ENCODE measurements around the gene PFN2. TPM values are rescaled to one million over a fixed set of nuclear protein-coding genes. Genes with fewer than 3 reads are reported as not detected.
"Not testable (repeated sequence)": the region's sequence is repeated elsewhere in the genome, so short reads cannot be mapped to it uniquely, and the experiment has no call there.

PFN2 gene
- total RNA-seq, 2 experiments from 2014 or later: 4.2 to 5.2 TPM

GRCh38 chr3:149954812-149955211 is 15.9 kb downstream of the PFN2 start:
- Mint-ChIP-seq H3K9me3 (no peaks in the 10 kb centered on the region), H3K27me3 (no peaks in the 10 kb centered on the region), H3K4me1 (peaks cover 14% of the 10 kb centered on the region), H3K27ac (no peak overlapping the region), H3K36me3 (peaks cover 6% of the 10 kb centered on the region), H3K4me3 (no peak overlapping the region)
- no peak for DNase-seq

- Mint-ChIP-seq H3K4me3 (no peak overlapping the region), H3K27ac (no peak overlapping the region), H3K4me1 (peaks cover 11% of the 10 kb centered on the region), H3K9me3 (no peaks in the 10 kb centered on the region), H3K27me3 (no peaks in the 10 kb centered on the region), H3K36me3 (peaks cover 25% of the 10 kb centered on the region)
- DNase-seq: no peak
Observed at GRCh38 chr3:149949181-149949580, 21.5 kb downstream of the PFN2 start.

- H3K36me3 Mint-ChIP-seq: peaks cover 43% of the 10 kb centered on the region
- no peak overlapping the region for H3K4me3 Mint-ChIP-seq
- peaks cover 13% of the 10 kb centered on the region for H3K4me1 Mint-ChIP-seq
- no peaks in the 10 kb centered on the region for H3K27me3 Mint-ChIP-seq
- peaks cover 6% of the 10 kb centered on the region for H3K9me3 Mint-ChIP-seq
- DNase-seq: no peak
- H3K27ac Mint-ChIP-seq: no peak overlapping the region
Observed at GRCh38 chr3:149947231-149947630, 23.5 kb downstream of the PFN2 start.

DNA sequence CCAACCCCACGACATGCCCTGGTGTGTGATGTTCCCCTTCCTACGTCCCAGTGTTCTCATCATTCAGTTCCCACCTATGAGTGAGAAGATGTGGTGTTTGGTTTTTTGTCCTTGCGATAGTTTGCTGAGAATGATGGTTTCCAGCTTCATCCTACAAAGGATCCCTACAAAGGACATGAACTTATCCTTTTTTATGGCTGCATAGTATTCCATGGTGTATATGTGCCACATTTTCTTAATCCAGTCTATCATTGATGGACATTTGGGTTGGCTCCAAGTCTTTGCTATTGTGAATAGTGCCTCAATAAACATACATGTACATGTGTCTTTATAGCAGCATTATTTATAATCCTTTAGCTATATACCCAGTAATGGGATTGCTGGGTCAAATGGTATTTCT is 26.7 kb downstream of the PFN2 start:
- DNase-seq, H3K4me3 Mint-ChIP-seq, H3K27me3 Mint-ChIP-seq, H3K27ac Mint-ChIP-seq, H3K9me3 Mint-ChIP-seq: not testable (repeated sequence)
- peaks cover 11% of the 10 kb centered on the region for H3K4me1 Mint-ChIP-seq
- peaks cover 47% of the 10 kb centered on the region for H3K36me3 Mint-ChIP-seq

DNA sequence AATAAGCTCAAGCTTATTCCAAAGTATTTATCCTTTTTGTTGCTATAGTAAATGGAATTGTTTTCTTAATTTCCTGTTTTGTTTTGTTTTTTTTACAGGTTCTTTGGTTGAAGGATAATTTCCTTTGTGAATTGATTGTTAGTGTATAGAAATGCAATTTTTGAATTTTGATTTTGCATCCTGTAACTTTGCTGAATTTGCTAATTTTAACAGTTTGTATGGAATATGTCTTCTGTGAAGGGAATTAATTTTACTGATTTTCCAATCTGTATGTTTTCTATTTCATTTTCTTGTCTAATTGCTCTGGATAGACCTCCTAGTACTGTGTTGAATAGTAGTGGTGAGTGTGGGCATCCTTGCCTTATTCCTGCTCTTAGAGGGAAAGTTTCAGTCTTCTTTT is 28.3 kb downstream of the PFN2 start:
- H3K4me3 Mint-ChIP-seq: no peak overlapping the region
- peaks cover 11% of the 10 kb centered on the region for H3K4me1 Mint-ChIP-seq
- no peaks in the 10 kb centered on the region for H3K27me3 Mint-ChIP-seq
- peaks cover 8% of the 10 kb centered on the region for H3K9me3 Mint-ChIP-seq
- DNase-seq: no peak
- no peak overlapping the region for H3K27ac Mint-ChIP-seq
- peaks cover 48% of the 10 kb centered on the region for H3K36me3 Mint-ChIP-seq

DNA sequence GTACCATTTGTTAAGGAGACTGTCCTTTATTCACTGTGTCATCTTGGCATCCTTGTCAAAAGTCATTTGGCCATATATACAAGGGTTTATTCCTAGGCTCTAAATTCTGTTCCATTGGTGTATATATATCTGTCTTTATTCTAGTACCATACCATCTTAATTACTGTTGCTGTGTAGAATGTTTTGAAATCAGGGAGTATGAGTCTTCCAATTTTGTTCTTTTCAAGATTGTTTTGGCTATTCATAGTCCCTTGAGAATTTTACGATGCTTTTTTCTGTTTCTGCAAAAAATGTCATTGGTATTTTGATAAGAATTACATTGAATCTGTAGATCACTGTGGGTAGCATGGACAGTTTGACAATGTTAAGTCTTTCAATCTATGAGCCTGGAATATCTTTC is 28.7 kb downstream of the PFN2 start:
- Mint-ChIP-seq H3K27me3 (no peaks in the 10 kb centered on the region), H3K27ac (no peak overlapping the region), H3K36me3 (peaks cover 47% of the 10 kb centered on the region), H3K4me3 (no peak overlapping the region), H3K4me1 (peaks cover 11% of the 10 kb centered on the region), H3K9me3 (peaks cover 8% of the 10 kb centered on the region)
- no peak for DNase-seq

- Mint-ChIP-seq H3K4me1 (peaks cover 15% of the 10 kb centered on the region), H3K27me3 (no peaks in the 10 kb centered on the region), H3K9me3 (peaks cover 8% of the 10 kb centered on the region), H3K27ac (no peak overlapping the region), H3K4me3 (no peak overlapping the region), H3K36me3 (peaks cover 50% of the 10 kb centered on the region)
- DNase-seq: no peak
Observed at GRCh38 chr3:149941186-149941585, 29.5 kb downstream of the PFN2 start.

GRCh38 chr3:149938392-149939055 is 32.2 kb downstream of the PFN2 start:
- not testable (repeated sequence) for H3K27ac Mint-ChIP-seq, H3K27me3 Mint-ChIP-seq, H3K9me3 Mint-ChIP-seq, DNase-seq, H3K4me3 Mint-ChIP-seq
- Mint-ChIP-seq H3K4me1 (peaks cover 14% of the 10 kb centered on the region), H3K36me3 (peaks cover 53% of the 10 kb centered on the region)

GRCh38 chr3:149936812-149937230 is 33.9 kb downstream of the PFN2 start:
- peak; percentile 8 for DNase-seq
- H3K4me1 Mint-ChIP-seq: peaks cover 7% of the 10 kb centered on the region
- H3K9me3 Mint-ChIP-seq: peaks cover 7% of the 10 kb centered on the region
- no peak overlapping the region for H3K4me3 Mint-ChIP-seq
- peaks cover 46% of the 10 kb centered on the region for H3K36me3 Mint-ChIP-seq
- H3K27ac Mint-ChIP-seq: no peak overlapping the region
- H3K27me3 Mint-ChIP-seq: no peaks in the 10 kb centered on the region

- no peak overlapping the region for H3K27ac Mint-ChIP-seq
- H3K4me3 Mint-ChIP-seq: no peak overlapping the region
- H3K36me3 Mint-ChIP-seq: peaks cover 50% of the 10 kb centered on the region
- no peak for DNase-seq
- H3K4me1 Mint-ChIP-seq: peaks cover 7% of the 10 kb centered on the region
- no peaks in the 10 kb centered on the region for H3K27me3 Mint-ChIP-seq
- peaks cover 7% of the 10 kb centered on the region for H3K9me3 Mint-ChIP-seq
Observed at GRCh38 chr3:149934524-149934923, 36.2 kb downstream of the PFN2 start.

DNA sequence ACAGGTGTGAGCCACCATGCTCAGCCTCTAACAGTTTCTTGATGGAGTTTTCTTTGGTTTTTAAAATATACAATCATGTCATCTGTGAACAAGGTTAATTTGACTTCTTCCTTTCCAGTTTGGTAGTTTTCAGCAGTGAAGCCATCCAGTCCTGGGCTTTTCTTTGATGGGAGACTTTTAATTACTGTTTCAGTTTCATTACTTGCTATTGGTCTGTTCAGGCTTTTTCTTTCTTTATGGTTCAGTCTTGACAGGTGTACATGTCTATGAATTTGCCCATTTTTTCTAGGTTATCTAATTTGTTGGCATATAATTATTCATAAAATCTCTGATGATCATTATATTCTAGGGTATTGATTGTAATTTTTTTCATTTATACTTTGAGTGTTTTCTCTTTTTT is 36.8 kb downstream of the PFN2 start:
- H3K4me1 Mint-ChIP-seq: peaks cover 7% of the 10 kb centered on the region
- H3K36me3 Mint-ChIP-seq: peaks cover 46% of the 10 kb centered on the region
- peaks cover 7% of the 10 kb centered on the region for H3K9me3 Mint-ChIP-seq
- DNase-seq: no peak
- H3K27ac Mint-ChIP-seq: no peak overlapping the region
- no peak overlapping the region for H3K4me3 Mint-ChIP-seq
- H3K27me3 Mint-ChIP-seq: no peaks in the 10 kb centered on the region

DNA sequence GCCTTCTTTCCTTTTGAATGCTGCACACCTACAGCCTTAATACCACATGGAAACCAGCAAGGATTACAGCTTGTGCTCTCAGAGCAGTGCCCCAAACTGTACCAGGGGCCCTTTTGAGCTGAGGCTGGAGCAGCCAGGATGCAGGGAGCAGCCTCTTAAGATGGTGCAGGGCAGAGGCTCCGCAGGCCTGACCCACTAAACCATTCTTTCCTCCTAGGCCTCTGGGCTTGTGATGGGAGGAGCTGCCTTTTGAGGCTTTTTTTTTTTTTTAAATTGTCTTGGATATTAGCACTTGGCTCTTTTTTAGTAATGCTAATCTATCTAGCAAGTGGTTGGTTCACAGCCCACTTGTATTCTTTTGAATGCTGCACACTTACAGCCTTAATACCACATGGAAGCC is 37.7 kb downstream of the PFN2 start:
- Mint-ChIP-seq H3K36me3 (peaks cover 51% of the 10 kb centered on the region), H3K27me3 (no peaks in the 10 kb centered on the region), H3K9me3 (peaks cover 7% of the 10 kb centered on the region), H3K4me3 (no peak overlapping the region), H3K4me1 (peaks cover 7% of the 10 kb centered on the region), H3K27ac (no peak overlapping the region)
- DNase-seq: no peak

DNA sequence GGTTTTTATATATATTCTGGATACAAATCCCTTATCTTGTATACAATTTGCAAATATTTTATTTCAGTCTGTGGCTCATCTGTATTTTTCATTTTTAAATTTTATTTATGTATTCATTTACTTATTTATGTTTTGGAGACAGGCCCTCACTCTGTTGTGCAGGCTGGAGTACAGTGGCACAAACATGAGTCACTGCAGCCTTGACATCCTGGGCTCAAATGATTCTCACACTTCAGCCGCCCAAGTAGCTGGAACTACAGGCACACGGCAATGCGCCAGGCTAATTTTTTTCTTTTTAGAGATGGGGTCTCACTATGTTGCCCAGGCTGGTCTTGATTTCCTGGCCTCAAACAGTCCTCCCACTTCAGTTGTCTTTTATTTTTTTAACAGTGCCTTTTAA is 50.6 kb downstream of the PFN2 start:
- Mint-ChIP-seq H3K9me3 (no peaks in the 10 kb centered on the region), H3K27me3 (no peaks in the 10 kb centered on the region), H3K27ac (no peak overlapping the region), H3K36me3 (peaks cover 27% of the 10 kb centered on the region), H3K4me1 (no peaks in the 10 kb centered on the region), H3K4me3 (no peak overlapping the region)
- no peak for DNase-seq

- no peak overlapping the region for H3K4me3 Mint-ChIP-seq
- no peaks in the 10 kb centered on the region for H3K4me1 Mint-ChIP-seq
- no peak for DNase-seq
- no peaks in the 10 kb centered on the region for H3K27me3 Mint-ChIP-seq
- no peaks in the 10 kb centered on the region for H3K9me3 Mint-ChIP-seq
- H3K27ac Mint-ChIP-seq: no peak overlapping the region
- peaks cover 28% of the 10 kb centered on the region for H3K36me3 Mint-ChIP-seq
Observed at GRCh38 chr3:149919509-149919908, 51.2 kb downstream of the PFN2 start.

DNA sequence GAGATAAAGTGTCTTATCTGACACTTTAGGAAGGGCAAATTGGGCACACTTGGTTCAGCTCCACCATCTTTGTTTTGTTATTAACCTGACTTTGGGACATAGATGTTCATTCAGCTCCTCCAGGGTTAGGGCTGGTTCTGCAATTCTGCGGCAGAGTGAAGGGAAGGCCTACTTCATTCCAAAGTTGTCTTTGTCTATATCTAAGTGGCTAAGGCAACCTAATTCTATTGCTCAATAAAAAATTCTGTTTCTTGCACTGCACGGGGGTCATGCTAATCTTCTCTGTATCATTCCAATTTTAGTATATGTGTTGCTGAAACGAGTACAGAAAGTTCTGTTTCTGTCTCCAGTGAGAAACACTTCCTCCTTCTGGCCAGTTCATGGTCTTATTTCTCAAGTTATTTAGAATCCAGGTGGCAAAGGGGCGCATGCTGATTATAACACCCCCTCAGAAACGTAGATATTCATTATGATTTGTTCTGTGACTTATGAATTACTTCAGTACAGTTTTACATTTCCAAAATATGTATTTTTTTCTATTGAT is 53.5 kb downstream of the PFN2 start:
- Mint-ChIP-seq H3K27me3 (no peaks in the 10 kb centered on the region), H3K4me1 (no peaks in the 10 kb centered on the region), H3K27ac (no peak overlapping the region), H3K36me3 (peaks cover 37% of the 10 kb centered on the region), H3K9me3 (no peaks in the 10 kb centered on the region), H3K4me3 (no peak overlapping the region)
- no peak for DNase-seq
